ENCODE measurements around the gene GOLIM4.
"Not testable (repeated sequence)": the region's sequence is repeated elsewhere in the genome, so short reads cannot be mapped to it uniquely, and the experiment has no call there.

GOLIM4 gene

DNA sequence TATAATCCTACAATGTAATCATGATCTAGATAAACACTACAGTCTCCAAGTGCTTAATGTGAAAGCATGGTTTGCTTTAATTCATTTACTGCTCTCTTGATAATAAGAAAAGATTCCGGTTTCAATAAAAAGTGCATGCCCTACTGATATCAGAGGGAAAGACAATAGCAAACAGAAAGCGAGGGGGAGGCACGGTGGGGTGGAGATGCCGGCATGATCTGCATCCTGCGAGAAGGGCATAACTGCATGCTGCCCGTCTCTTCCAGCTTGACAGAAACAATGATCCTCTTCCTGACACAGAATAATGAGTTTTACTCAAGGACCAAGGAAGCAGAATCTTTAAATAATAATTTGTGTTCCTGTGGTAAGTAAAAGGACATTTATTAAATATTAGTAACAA is 51.7 kb downstream of the GOLIM4 start:
- DNase-seq, result no peak

GRCh38 chr3:168040607-168041208 is 55.0 kb downstream of the GOLIM4 start:
- DNase-seq, result no peak

GRCh38 chr3:168037020-168037419 is 58.7 kb downstream of the GOLIM4 start:
- DNase-seq, result no peak

- no peak for DNase-seq
Measured at GRCh38 chr3:168036619-168037018, 59.1 kb downstream of the GOLIM4 start.

GRCh38 chr3:168034152-168034928 is 61.4 kb downstream of the GOLIM4 start:
- DNase-seq, result no peak

GRCh38 chr3:168030577-168030976 is 65.1 kb downstream of the GOLIM4 start:
- DNase-seq, result no peak

DNA sequence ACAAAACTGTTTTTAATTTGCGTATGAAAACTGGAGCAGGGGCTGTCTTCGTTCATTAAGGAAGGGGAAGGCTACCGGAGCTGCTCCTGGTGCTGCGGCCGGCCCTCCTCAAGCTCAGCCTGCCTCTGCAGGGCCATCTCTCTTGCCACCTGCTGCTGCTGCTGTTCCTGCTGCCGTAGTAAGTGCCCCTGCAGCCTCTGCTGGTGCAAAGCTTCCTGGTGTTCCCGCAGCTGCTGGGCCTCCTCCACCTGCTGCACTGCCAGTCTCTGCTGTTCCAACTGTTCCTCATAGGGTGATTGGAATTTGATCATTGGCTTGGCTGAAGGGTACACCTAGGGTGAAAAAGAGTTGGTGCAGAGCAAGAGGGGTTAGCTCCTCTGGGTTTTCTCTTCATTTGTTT is 66.0 kb downstream of the GOLIM4 start:
- no peak for DNase-seq

GRCh38 chr3:168028086-168028485 is 67.6 kb downstream of the GOLIM4 start:
- DNase-seq, result no peak

DNA sequence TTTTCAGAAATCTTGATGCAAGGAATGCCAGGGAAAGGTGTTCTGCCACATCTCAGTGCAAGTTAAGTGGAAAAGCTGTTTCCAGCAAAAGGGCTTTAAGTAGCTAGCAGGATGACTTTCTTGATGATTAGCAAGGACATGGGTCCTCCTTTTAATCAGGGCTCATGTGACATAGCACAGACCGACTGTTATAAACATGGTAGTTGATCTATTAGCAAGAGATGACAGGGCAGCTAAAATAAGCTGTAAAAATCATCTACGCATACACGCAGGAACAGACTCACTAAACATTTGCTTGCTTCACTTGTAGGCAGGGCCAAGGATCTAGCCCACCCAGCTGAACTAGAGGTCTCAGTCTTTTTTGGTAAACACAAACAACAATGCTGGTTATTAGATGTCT is 69.0 kb downstream of the GOLIM4 start:
- no peak for DNase-seq

DNA sequence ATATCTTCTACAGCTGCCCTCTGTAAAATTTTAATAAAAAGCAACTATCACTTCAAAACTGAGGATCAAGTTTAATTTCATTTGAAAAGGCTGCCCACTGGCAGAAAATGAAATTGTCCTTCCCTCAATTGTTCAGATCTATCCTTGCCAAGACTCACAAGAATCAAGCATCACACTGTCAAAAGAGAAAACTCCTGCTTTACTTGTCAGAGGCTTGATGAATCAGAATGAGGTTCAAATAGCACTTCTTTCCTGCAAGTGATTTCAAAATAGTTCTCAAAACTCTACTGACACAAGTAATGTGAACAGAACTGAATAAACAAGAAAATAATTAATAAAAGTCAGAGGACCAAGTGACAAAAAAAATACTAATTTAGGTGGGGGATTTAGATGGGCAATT is 70.6 kb downstream of the GOLIM4 start:
- no peak for DNase-seq

GRCh38 chr3:168024537-168024941 is 71.2 kb downstream of the GOLIM4 start:
- peak in 1 of 2 experiments; percentile 18 for DNase-seq

GRCh38 chr3:168021737-168022450 is 73.8 kb downstream of the GOLIM4 start:
- no peak for DNase-seq

DNA sequence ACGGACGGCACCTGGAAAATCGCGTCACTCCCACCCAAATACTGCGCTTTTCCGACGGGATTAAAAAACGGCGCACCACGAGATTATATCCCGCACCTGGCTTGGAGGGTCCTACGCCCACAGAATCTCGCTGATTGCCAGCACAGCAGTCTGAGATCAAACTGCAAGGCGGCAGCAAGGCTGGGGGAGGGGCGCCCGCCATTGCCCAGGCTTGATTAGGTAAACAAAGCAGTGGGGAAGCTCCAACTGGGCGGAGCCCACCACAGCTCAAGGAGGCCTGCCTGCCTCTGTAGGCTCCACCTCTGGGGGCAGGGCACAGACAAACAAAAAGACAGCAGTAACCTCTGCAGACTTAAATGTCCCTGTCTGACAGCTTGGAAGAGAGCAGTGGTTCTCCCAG is 84.4 kb downstream of the GOLIM4 start:
- not testable (repeated sequence) for DNase-seq

GRCh38 chr3:168006584-168006983 is 89.1 kb downstream of the GOLIM4 start:
- no peak for DNase-seq

DNA sequence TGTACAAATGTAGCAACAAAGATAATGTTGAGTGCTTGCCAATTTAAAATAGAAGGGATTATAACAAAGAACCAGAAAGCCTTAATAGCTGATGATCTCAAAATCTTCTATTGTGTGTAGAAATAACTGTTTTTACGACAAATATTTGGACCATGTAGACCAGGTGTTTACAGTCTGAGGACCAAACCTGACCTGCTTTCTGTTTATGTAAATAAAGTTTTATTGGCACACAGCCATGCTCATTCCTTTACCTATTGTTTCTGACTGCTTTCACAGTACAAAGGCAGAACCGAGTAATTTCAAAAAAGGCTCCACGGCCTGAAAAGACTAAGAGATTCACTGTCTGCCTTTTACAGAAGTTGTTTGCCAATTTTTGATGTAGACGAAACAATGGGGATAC is 91.8 kb downstream of the GOLIM4 start:
- DNase-seq, result no peak

DNA sequence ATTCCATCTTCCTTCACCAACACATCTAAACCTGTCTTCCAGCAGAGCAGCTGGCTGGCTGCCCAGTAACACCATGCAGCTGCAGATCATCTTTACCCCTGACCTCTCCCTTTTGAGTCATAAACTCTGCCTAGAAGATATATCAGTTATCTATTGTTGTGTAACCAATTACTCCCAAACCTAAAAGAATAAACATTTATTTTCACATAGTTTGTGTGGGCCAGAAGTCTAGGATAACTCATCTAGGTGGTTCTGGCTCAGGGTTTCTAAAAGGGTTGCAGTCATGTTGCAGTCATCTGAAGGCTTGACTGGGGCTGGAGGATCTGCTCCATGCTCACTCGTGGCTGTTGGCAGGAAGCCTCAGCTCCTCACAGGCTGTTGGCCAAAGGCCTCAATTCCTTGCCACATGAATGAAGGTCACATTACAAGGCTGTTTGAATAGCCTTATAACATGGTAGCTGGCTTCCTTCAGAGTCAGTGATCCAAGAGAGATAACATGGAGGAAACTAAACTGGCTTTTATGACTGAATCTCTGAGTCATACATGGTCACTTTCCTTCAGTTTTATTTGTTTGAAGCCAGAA is 92.8 kb downstream of the GOLIM4 start:
- no peak for DNase-seq

- no peak for DNase-seq
Measured at GRCh38 chr3:168001244-168001643, 94.5 kb downstream of the GOLIM4 start.

- DNase-seq, result no peak
Measured at GRCh38 chr3:167998253-167998652, 97.5 kb downstream of the GOLIM4 start.

GRCh38 chr3:167996514-167996913 is 99.2 kb downstream of the GOLIM4 start:
- no peak for DNase-seq

DNA sequence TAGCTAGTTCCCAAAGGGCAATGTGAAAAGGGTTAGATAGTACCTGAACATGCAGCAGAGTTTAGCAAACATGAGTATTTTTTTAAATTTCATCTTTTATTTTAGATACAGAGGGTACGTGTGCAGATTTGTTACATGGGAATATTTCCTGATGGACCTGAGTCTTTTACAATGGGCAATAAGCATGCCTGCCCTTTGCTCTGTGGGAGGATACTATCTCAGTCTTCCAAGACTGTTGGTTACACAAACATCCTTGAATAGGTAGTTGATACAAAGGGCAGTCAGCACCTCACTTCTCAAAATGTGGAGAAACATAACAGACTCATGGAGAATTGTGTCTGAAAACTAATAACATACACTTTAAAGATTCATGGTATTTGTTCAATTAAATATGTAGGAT is 103.3 kb downstream of the GOLIM4 start:
- DNase-seq, result no peak

GRCh38 chr3:167991213-167991612 is 104.5 kb downstream of the GOLIM4 start:
- DNase-seq, result no peak

DNA sequence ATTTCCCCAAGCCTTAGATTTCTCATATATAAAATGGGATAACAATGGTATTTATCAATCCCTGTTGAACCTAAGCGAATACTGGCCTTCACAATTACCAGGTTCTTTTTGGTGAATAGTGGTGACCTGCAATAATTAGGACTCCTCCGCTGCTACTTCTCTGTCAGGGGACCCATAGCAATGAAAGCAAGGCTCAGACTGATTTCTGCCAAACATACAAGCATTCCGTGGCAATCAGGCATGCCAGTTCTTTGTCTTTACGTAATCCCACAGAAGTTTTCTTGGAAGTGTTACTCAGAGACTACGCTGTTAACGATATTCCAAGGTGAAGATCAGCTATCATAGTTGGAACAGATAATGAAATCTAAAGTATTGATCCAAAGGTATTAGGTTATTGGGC is 105.7 kb downstream of the GOLIM4 start:
- no peak for DNase-seq

DNA sequence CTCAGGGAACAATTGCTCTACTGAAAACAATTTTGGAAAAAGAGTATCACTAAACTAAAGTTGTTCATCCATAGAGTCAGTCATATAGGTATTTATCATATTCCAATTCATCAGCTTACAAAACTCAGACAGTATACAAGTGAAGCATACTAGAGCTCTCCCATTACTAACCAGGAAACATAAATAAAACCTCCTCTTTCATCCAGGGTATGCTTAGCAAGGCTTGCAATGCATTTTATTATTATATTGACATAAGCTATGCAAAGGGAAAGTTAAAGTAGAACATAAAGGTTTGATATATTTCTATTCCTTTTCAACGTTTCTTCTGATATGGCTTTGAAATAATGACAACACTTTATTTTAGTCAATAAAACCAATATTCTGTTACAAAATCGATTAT is 106.7 kb downstream of the GOLIM4 start:
- no peak for DNase-seq

- no peak for DNase-seq
Measured at GRCh38 chr3:167983583-167983982, 112.1 kb downstream of the GOLIM4 start.

All from activated CD4-positive, alpha-beta T cell treated with anti-CD3 and anti-CD28 coated beads, Interleukin-2, amount 50 U/mL, for 48 hours (primary cell).